Measurements from ENCODE around the gene UBE2M. TPM values are rescaled to one million over a fixed set of nuclear protein-coding genes. Genes with fewer than 3 reads are reported as not detected.

Gene UBE2M
- polyA plus RNA-seq, 1 donor from 2014 or later: 138 TPM

DNA sequence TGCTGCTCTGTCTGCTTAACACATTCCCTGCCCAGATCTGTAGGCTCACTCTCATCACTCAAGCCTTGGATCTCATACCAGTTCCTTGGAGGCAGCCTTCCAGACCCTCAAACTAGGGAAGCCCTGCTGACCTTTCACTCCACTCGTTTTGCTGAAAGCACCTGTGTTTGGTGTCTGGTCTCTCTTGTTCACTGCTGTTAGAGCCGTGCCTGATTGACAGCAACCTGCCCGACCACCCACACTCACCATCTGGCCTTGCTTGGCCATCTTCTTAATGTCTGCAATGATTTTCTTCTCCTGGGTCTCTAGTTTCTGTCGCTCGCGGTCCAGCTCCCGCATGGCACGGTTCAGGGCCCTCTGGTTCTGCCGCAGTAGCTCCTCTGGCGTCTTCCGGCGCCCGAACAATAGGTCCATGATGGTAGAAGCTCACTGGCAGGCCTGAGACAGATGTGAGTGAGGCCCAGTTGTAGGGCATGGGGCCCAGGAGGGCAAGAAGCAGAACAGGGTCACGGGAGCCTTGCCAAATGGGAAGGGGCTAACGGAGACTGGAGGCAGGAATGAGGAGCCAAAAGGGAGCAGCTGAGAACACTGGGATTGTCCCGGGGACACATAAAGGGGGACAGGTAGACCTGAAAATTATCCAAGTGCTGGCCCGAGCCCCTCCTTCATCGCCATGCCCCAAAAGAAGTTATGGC is 4.5 kb downstream of the UBE2M start:
- peaks cover 3% of the 10 kb centered on the region for H3K36me3 ChIP-seq (ENCODE audit: insufficient read depth, low read length)

DNA sequence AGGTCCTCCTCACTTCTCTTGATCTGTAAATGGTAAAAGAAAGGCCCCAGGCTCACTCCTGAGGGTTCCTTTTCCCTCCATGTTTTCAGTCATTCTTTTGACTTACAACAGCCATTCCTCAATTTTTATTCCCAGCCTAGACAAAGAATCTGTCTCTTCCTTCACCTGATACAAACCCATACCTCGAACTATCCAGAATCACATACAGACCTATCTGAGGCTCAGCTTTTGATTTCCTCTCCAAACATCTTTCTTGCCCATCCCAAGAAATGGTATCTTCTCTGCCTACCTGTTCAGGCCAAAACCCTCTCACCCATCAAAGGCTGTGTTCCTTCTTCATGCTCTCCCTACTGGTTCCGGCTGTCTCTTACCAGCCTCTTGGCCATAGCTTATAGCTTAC is 5.8 kb downstream of the UBE2M start:
- no peak overlapping the region for H3K4me3 ChIP-seq (ENCODE audit: low read length)
- H3K27ac ChIP-seq (ENCODE audit: low read length): no peak overlapping the region
- H3K79me2 ChIP-seq (replicated peaks; ENCODE audit: insufficient read depth, low read length): peaks cover 21% of the 10 kb centered on the region
- H2AFZ ChIP-seq (ENCODE audit: low read depth, low read length): no peak overlapping the region
- H3K9ac ChIP-seq (ENCODE audit: low read length): no peak overlapping the region
- H4K20me1 ChIP-seq (ENCODE audit: insufficient read depth): peaks cover 14% of the 10 kb centered on the region
- peaks cover 3% of the 10 kb centered on the region for H3K36me3 ChIP-seq (ENCODE audit: insufficient read depth, low read length)
- TF ChIP-seq, protein P1, sequence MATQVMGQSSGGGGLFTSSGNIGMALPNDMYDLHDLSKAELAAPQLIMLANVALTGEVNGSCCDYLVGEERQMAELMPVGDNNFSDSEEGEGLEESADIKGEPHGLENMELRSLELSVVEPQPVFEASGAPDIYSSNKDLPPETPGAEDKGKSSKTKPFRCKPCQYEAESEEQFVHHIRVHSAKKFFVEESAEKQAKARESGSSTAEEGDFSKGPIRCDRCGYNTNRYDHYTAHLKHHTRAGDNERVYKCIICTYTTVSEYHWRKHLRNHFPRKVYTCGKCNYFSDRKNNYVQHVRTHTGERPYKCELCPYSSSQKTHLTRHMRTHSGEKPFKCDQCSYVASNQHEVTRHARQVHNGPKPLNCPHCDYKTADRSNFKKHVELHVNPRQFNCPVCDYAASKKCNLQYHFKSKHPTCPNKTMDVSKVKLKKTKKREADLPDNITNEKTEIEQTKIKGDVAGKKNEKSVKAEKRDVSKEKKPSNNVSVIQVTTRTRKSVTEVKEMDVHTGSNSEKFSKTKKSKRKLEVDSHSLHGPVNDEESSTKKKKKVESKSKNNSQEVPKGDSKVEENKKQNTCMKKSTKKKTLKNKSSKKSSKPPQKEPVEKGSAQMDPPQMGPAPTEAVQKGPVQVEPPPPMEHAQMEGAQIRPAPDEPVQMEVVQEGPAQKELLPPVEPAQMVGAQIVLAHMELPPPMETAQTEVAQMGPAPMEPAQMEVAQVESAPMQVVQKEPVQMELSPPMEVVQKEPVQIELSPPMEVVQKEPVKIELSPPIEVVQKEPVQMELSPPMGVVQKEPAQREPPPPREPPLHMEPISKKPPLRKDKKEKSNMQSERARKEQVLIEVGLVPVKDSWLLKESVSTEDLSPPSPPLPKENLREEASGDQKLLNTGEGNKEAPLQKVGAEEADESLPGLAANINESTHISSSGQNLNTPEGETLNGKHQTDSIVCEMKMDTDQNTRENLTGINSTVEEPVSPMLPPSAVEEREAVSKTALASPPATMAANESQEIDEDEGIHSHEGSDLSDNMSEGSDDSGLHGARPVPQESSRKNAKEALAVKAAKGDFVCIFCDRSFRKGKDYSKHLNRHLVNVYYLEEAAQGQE (IDR thresholded peaks at IDR 0.05; ENCODE audit: borderline replicate concordance): no peak
- TF ChIP-seq TAF1 (IDR thresholded peaks at IDR 0.05; ENCODE audit: low read depth) (no peak), EP300 (conservative IDR thresholded peaks at IDR 0.05; ENCODE audit: poor library complexity, severe bottlenecking) (no peak), RAD21 (conservative IDR thresholded peaks at IDR 0.05) (no peak), SMC3 (conservative IDR thresholded peaks at IDR 0.05; ENCODE audit: poor library complexity) (no peak), POLR2AphosphoS5 (IDR thresholded peaks at IDR 0.05) (no peak), EZH2 (IDR thresholded peaks at IDR 0.05; ENCODE audit: borderline replicate concordance, insufficient read depth, low read length, poor library complexity, severe bottlenecking) (no peak), MXI1 (conservative IDR thresholded peaks at IDR 0.05; ENCODE audit: poor library complexity, severe bottlenecking) (no peak)
- TF ChIP-seq, protein P2, sequence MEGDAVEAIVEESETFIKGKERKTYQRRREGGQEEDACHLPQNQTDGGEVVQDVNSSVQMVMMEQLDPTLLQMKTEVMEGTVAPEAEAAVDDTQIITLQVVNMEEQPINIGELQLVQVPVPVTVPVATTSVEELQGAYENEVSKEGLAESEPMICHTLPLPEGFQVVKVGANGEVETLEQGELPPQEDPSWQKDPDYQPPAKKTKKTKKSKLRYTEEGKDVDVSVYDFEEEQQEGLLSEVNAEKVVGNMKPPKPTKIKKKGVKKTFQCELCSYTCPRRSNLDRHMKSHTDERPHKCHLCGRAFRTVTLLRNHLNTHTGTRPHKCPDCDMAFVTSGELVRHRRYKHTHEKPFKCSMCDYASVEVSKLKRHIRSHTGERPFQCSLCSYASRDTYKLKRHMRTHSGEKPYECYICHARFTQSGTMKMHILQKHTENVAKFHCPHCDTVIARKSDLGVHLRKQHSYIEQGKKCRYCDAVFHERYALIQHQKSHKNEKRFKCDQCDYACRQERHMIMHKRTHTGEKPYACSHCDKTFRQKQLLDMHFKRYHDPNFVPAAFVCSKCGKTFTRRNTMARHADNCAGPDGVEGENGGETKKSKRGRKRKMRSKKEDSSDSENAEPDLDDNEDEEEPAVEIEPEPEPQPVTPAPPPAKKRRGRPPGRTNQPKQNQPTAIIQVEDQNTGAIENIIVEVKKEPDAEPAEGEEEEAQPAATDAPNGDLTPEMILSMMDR (IDR thresholded peaks at IDR 0.05; ENCODE audit: poor library complexity, severe bottlenecking): no peak
- H3K4me2 ChIP-seq (ENCODE audit: low read length): no peak overlapping the region
- H3F3A ChIP-seq (ENCODE audit: insufficient read depth, low read length, poor library complexity, severe bottlenecking): peaks cover 9% of the 10 kb centered on the region
- H3K9me3 ChIP-seq (ENCODE audit: low read length): no peaks in the 10 kb centered on the region
- H3K9me2 ChIP-seq (ENCODE audit: insufficient read depth, low read length): no peaks in the 10 kb centered on the region
- no peaks in the 10 kb centered on the region for H3K27me3 ChIP-seq (ENCODE audit: insufficient read depth, low read depth, low read length)

More for the DNA sequence above, 4.5 kb downstream of the UBE2M start:
- Histone ChIP-seq H3K4me2 (ENCODE audit: low read length) (peak overlapping the region; percentile 86), H2AFZ (ENCODE audit: low read depth, low read length) (no peak overlapping the region), H3K4me3 (ENCODE audit: low read length) (peak overlapping the region; percentile 89), H3K27ac (ENCODE audit: low read length) (peak overlapping the region; percentile 91), H3K9ac (ENCODE audit: low read length) (peak overlapping the region; percentile 87), H3K9me2 (ENCODE audit: insufficient read depth, low read length) (no peaks in the 10 kb centered on the region), H3K27me3 (ENCODE audit: insufficient read depth, low read depth, low read length) (no peaks in the 10 kb centered on the region), H3F3A (ENCODE audit: insufficient read depth, low read length, poor library complexity, severe bottlenecking) (peaks cover 9% of the 10 kb centered on the region), H3K79me2 (replicated peaks; ENCODE audit: insufficient read depth, low read length) (peaks cover 19% of the 10 kb centered on the region), H3K9me3 (ENCODE audit: low read length) (no peaks in the 10 kb centered on the region), H4K20me1 (ENCODE audit: insufficient read depth) (peaks cover 6% of the 10 kb centered on the region)
- TF ChIP-seq TAF1 (IDR thresholded peaks at IDR 0.05; ENCODE audit: low read depth) (peak; percentile 13), SMC3 (conservative IDR thresholded peaks at IDR 0.05; ENCODE audit: poor library complexity) (no peak)

Measured in neural cell (in vitro differentiated cells).